Motor neuron (in vitro differentiated cells): ENCODE measurements around the gene HBZ. TPM values are rescaled to one million over a fixed set of nuclear protein-coding genes. Genes with fewer than 3 reads are reported as not detected.
"Not testable (repeated sequence)": the region's sequence is repeated elsewhere in the genome, so short reads cannot be mapped to it uniquely, and the experiment has no call there.

Experiments used
- ATAC-seq, 8 experiments: fragments of 200-7000 bp; cut with Tn5 transposase; replicated peaks in 6 of 8; 2 replicates each; pipeline ENCODE4 v1.8.0; 2021; ENCODE audit warnings: mild to moderate bottlenecking in 8 of 8, moderate library complexity in 8 of 8
- H3K27ac ChIP-seq, 2 donors: fragments of 250-450 bp; sonication (Bioruptor Pico); 2 replicates each; pipeline ENCODE4 v1.9.0; 2021; ENCODE audit warnings: antibody characterized with exemption in 2 of 2, mild to moderate bottlenecking in 2 of 2, moderate library complexity in 1 of 2
- H3K4me1 ChIP-seq, 2 donors: fragments of 250-450 bp; sonication (Bioruptor Pico); replicated peaks in 1 of 2; 2 replicates each; pipeline ENCODE4 v1.6.1; 2021; ENCODE audit warnings: antibody characterized with exemption in 2 of 2, mild to moderate bottlenecking in 2 of 2, moderate library complexity in 1 of 2
- H3K4me3 ChIP-seq, 5 donors: fragments of 250-450 bp; sonication (Bioruptor Pico); 2 replicates each; pipeline ENCODE4 v1.9.0; 2021; ENCODE audit warnings: antibody characterized with exemption in 5 of 5, mild to moderate bottlenecking in 5 of 5, moderate library complexity in 4 of 5
- WGBS, 10 experiments: fragments of 450-650 bp; shearing (Covaris generic); methylation state at CpG; one replicate each; pipeline ENCODE4 v1.0.0; 2022; 5-methylcytosine and 5-hydroxymethylcytosine counted together
- in situ Hi-C, 9 experiments: fragments of 400-800 bp; cut with MboI; loops; one replicate each; pipeline ENCODE4 v1.15.0; 2021; ENCODE audit warnings: low sequenced_read_pairs in 9 of 9, low pct_unique_long_range_greater_than_20kb in 2 of 9; ENCODE audit not compliant: unreplicated experiment in 9 of 9
- total RNA-seq, 8 experiments: library from RNA; unstranded; fragments of 300-600 nt; gene quantifications; 2 replicates each; pipeline versions ENCODE4 v1.2.3 to v1.2.4, GENCODE V29; 2022

The HBZ gene
- total RNA-seq, 8 experiments from 2014 or later, result not detected

DNA sequence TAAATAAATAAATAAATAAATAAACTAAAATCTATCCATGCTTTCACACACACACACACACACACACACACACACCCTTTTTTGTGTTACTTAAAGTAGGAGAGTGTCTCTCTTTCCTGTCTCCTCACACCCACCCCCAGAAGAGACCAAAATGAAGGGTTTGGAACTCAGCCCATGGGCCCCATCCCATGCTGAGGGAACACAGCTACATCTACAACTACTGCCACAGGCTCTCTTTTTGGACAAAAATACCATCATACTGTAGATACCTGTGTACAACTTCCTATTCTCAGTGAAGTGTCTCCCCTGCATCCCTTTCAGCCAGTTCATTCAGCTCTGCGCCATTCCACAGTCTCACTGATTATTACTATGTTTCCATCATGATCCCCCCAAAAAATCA lies 18.3 kb downstream of the HBZ start:
- no peak for ATAC-seq
- H3K4me1 ChIP-seq, result peaks cover 10 to 14% of the 10 kb centered on the region in 2 donors
- H3K4me3 ChIP-seq, result no peak overlapping the region
- in situ Hi-C loops, result no loop called here
- WGBS, 10 experiments, result 0 to 88% (median 20%) methylated on average over 1 of the region's 1 CpG; no CpG with 5 or more reads in 2 of the 10 experiments
- no peak overlapping the region for H3K27ac ChIP-seq

- ATAC-seq, result peak; percentile 16 to 61 (median 40)
- H3K27ac ChIP-seq, H3K4me1 ChIP-seq, in situ Hi-C loops, H3K4me3 ChIP-seq: not testable (repeated sequence)
- WGBS, 10 experiments, result no CpG with 5 or more reads among the region's 74 CpGs
Observed at GRCh38 chr16:172374-172941, 20.0 kb downstream of the HBZ start, which contains the start of gene HBA2. TSS of gene HBA2 (plus strand) at chr16:172876. CDS start at chr16:172913, 37 bp downstream.

DNA sequence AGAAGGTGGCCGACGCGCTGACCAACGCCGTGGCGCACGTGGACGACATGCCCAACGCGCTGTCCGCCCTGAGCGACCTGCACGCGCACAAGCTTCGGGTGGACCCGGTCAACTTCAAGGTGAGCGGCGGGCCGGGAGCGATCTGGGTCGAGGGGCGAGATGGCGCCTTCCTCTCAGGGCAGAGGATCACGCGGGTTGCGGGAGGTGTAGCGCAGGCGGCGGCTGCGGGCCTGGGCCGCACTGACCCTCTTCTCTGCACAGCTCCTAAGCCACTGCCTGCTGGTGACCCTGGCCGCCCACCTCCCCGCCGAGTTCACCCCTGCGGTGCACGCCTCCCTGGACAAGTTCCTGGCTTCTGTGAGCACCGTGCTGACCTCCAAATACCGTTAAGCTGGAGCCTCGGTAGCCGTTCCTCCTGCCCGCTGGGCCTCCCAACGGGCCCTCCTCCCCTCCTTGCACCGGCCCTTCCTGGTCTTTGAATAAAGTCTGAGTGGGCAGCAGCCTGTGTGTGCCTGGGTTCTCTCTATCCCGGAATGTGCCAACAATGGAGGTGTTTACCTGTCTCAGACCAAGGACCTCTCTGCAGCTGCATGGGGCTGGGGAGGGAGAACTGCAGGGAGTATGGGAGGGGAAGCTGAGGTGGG lies 20.9 kb downstream of the HBZ start:
- H3K4me1 ChIP-seq, ATAC-seq, in situ Hi-C loops, H3K27ac ChIP-seq, H3K4me3 ChIP-seq: not testable (repeated sequence)
- WGBS, 10 experiments, result no CpG with 5 or more reads among the region's 44 CpGs

- H3K27ac ChIP-seq, in situ Hi-C loops, H3K4me3 ChIP-seq, H3K4me1 ChIP-seq: not testable (repeated sequence)
- ATAC-seq, result peak in 2 of 8 experiments; percentile 2 to 8
- 0 to 17% (median 0%) methylated on average over 1 to 3 of the region's 13 CpGs; no CpG with 5 or more reads in 7 of the 10 experiments for WGBS, 10 experiments
Observed at GRCh38 chr16:173928-174769, 21.7 kb downstream of the HBZ start.

GRCh38 chr16:175011-175949 lies 22.8 kb downstream of the HBZ start:
- peaks cover 0 to 2% of the 10 kb centered on the region in 2 donors for H3K4me1 ChIP-seq
- no peak overlapping the region for H3K4me3 ChIP-seq
- WGBS, 10 experiments, result 30 to 67% methylated on average over 1 to 2 of the region's 8 CpGs; no CpG with 5 or more reads in 8 of the 10 experiments
- in situ Hi-C loops, result no loop called here
- H3K27ac ChIP-seq, result no peak overlapping the region
- no peak for ATAC-seq

DNA sequence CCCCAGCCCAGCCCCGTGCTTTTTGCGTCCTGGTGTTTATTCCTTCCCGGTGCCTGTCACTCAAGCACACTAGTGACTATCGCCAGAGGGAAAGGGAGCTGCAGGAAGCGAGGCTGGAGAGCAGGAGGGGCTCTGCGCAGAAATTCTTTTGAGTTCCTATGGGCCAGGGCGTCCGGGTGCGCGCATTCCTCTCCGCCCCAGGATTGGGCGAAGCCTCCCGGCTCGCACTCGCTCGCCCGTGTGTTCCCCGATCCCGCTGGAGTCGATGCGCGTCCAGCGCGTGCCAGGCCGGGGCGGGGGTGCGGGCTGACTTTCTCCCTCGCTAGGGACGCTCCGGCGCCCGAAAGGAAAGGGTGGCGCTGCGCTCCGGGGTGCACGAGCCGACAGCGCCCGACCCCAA lies 23.6 kb downstream of the HBZ start:
- H3K4me3 ChIP-seq, H3K4me1 ChIP-seq, in situ Hi-C loops, H3K27ac ChIP-seq: not testable (repeated sequence)
- WGBS, 10 experiments, result no CpG with 5 or more reads among the region's 39 CpGs
- ATAC-seq, result peak in 4 of 8 experiments; percentile 1 to 25 (median 18)

DNA sequence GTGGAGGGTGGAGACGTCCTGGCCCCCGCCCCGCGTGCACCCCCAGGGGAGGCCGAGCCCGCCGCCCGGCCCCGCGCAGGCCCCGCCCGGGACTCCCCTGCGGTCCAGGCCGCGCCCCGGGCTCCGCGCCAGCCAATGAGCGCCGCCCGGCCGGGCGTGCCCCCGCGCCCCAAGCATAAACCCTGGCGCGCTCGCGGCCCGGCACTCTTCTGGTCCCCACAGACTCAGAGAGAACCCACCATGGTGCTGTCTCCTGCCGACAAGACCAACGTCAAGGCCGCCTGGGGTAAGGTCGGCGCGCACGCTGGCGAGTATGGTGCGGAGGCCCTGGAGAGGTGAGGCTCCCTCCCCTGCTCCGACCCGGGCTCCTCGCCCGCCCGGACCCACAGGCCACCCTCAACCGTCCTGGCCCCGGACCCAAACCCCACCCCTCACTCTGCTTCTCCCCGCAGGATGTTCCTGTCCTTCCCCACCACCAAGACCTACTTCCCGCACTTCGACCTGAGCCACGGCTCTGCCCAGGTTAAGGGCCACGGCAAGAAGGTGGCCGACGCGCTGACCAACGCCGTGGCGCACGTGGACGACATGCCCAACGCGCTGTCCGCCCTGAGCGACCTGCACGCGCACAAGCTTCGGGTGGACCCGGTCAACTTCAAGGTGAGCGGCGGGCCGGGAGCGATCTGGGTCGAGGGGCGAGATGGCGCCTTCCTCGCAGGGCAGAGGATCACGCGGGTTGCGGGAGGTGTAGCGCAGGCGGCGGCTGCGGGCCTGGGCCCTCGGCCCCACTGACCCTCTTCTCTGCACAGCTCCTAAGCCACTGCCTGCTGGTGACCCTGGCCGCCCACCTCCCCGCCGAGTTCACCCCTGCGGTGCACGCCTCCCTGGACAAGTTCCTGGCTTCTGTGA lies 24.3 kb downstream of the HBZ start, which contains the start of gene HBA1:
Gene HBA1 (plus strand): TSS at position 204 of the 906 bp plus-strand sequence. CDS start 37 bp downstream, at position 241.
- in situ Hi-C loops, H3K4me1 ChIP-seq, H3K4me3 ChIP-seq, H3K27ac ChIP-seq: not testable (repeated sequence)
- ATAC-seq, result peak in 6 of 8 experiments; percentile 9 to 54 (median 32)
- no CpG with 5 or more reads among the region's 88 CpGs for WGBS, 10 experiments

GRCh38 chr16:177394-177822 lies 25.0 kb downstream of the HBZ start:
- Histone ChIP-seq H3K27ac (no peak overlapping the region), H3K4me1 (peaks cover 2 to 6% of the 10 kb centered on the region in 2 donors), H3K4me3 (no peak overlapping the region)
- in situ Hi-C loops, result no loop called here
- 0 to 17% methylated on average over 1 of the region's 13 CpGs; no CpG with 5 or more reads in 8 of the 10 experiments for WGBS, 10 experiments
- ATAC-seq, result peak in 1 of 8 experiments; percentile 4

GRCh38 chr16:177981-178667 lies 25.7 kb downstream of the HBZ start:
- WGBS, 10 experiments, result 29 to 100% (median 82%) methylated on average over 1 to 5 of the region's 11 CpGs; no CpG with 5 or more reads in 3 of the 10 experiments
- ATAC-seq, result no peak
- Histone ChIP-seq H3K27ac (no peak overlapping the region), H3K4me1 (peaks cover 2 to 6% of the 10 kb centered on the region in 2 donors), H3K4me3 (no peak overlapping the region)
- in situ Hi-C loops, result no loop called here

GRCh38 chr16:178668-179015 lies 26.2 kb downstream of the HBZ start:
- no peak for ATAC-seq
- Histone ChIP-seq H3K4me1 (peaks cover 2 to 6% of the 10 kb centered on the region in 2 donors), H3K4me3 (no peak overlapping the region), H3K27ac (no peak overlapping the region)
- in situ Hi-C loops, result no loop called here
- WGBS, 10 experiments, result 59 to 100% (median 88%) methylated on average over 1 to 10 of the region's 11 CpGs; no CpG with 5 or more reads in 2 of the 10 experiments
